Measurements from ENCODE around the gene PFDN5. TPM values are rescaled to one million over a fixed set of nuclear protein-coding genes. Genes with fewer than 3 reads are reported as not detected.

Gene PFDN5
- total and polyA plus RNA-seq, 2 experiments from 2014 or later: 199 to 567 TPM

- TF ChIP-seq, protein P1, sequence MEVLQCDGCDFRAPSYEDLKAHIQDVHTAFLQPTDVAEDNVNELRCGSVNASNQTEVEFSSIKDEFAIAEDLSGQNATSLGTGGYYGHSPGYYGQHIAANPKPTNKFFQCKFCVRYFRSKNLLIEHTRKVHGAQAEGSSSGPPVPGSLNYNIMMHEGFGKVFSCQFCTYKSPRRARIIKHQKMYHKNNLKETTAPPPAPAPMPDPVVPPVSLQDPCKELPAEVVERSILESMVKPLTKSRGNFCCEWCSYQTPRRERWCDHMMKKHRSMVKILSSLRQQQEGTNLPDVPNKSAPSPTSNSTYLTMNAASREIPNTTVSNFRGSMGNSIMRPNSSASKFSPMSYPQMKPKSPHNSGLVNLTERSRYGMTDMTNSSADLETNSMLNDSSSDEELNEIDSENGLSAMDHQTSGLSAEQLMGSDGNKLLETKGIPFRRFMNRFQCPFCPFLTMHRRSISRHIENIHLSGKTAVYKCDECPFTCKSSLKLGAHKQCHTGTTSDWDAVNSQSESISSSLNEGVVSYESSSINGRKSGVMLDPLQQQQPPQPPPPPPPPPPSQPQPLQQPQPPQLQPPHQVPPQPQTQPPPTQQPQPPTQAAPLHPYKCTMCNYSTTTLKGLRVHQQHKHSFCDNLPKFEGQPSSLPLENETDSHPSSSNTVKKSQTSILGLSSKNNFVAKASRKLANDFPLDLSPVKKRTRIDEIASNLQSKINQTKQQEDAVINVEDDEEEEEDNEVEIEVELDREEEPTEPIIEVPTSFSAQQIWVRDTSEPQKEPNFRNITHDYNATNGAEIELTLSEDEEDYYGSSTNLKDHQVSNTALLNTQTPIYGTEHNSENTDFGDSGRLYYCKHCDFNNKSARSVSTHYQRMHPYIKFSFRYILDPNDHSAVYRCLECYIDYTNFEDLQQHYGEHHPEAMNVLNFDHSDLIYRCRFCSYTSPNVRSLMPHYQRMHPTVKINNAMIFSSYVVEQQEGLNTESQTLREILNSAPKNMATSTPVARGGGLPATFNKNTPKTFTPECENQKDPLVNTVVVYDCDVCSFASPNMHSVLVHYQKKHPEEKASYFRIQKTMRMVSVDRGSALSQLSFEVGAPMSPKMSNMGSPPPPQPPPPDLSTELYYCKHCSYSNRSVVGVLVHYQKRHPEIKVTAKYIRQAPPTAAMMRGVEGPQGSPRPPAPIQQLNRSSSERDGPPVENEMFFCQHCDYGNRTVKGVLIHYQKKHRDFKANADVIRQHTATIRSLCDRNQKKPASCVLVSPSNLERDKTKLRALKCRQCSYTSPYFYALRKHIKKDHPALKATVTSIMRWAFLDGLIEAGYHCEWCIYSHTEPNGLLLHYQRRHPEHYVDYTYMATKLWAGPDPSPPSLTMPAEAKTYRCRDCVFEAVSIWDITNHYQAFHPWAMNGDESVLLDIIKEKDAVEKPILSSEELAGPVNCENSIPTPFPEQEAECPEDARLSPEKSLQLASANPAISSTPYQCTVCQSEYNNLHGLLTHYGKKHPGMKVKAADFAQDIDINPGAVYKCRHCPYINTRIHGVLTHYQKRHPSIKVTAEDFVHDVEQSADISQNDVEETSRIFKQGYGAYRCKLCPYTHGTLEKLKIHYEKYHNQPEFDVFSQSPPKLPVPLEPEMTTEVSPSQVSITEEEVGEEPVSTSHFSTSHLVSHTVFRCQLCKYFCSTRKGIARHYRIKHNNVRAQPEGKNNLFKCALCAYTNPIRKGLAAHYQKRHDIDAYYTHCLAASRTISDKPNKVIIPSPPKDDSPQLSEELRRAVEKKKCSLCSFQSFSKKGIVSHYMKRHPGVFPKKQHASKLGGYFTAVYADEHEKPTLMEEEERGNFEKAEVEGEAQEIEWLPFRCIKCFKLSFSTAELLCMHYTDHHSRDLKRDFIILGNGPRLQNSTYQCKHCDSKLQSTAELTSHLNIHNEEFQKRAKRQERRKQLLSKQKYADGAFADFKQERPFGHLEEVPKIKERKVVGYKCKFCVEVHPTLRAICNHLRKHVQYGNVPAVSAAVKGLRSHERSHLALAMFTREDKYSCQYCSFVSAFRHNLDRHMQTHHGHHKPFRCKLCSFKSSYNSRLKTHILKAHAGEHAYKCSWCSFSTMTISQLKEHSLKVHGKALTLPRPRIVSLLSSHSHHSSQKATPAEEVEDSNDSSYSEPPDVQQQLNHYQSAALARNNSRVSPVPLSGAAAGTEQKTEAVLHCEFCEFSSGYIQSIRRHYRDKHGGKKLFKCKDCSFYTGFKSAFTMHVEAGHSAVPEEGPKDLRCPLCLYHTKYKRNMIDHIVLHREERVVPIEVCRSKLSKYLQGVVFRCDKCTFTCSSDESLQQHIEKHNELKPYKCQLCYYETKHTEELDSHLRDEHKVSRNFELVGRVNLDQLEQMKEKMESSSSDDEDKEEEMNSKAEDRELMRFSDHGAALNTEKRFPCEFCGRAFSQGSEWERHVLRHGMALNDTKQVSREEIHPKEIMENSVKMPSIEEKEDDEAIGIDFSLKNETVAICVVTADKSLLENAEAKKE (CRISPR knock-in tag; IDR thresholded peaks at IDR 0.05): no peak
- TF ChIP-seq ZNF331 (CRISPR knock-in tag; IDR thresholded peaks at IDR 0.05; ENCODE audit: low read depth) (no peak), POLR2AphosphoS5 (IDR thresholded peaks at IDR 0.05; ENCODE audit: low read depth) (no peak), NANOG (IDR thresholded peaks at IDR 0.05; ENCODE audit: borderline replicate concordance) (no peak), EZH2phosphoT487 (IDR thresholded peaks at IDR 0.05; ENCODE audit: unreplicated experiment) (no peak), EZH2 (IDR thresholded peaks at IDR 0.05; ENCODE audit: low read depth, unreplicated experiment) (no peak), CTCF (conservative IDR thresholded peaks at IDR 0.05; ENCODE audit: low read depth in 2 of 2) (no peak)
- TF ChIP-seq, protein P2, sequence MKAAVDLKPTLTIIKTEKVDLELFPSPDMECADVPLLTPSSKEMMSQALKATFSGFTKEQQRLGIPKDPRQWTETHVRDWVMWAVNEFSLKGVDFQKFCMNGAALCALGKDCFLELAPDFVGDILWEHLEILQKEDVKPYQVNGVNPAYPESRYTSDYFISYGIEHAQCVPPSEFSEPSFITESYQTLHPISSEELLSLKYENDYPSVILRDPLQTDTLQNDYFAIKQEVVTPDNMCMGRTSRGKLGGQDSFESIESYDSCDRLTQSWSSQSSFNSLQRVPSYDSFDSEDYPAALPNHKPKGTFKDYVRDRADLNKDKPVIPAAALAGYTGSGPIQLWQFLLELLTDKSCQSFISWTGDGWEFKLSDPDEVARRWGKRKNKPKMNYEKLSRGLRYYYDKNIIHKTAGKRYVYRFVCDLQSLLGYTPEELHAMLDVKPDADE (IDR thresholded peaks at IDR 0.05): no peak
Measured at GRCh38 chr12:53333845-53334244, 38.5 kb downstream of the PFDN5 start (continued).

All from GM23338 (cell line).